Measurements from ENCODE around the gene DGKB.

Gene DGKB

GRCh38 chr7:14133752-14134151 is 768.8 kb downstream of the DGKB start:
- TF ChIP-seq CTCF (IDR thresholded peaks at IDR 0.05; ENCODE audit: low read depth, low read length, missing control alignments) = no peak
- no peak for DNase-seq (ENCODE audit: low read depth)
- in situ Hi-C loops (cut with HindIII; ENCODE audit: low sequenced_read_pairs) = no loop called here
- no peak overlapping the region for H3K4me3 ChIP-seq (ENCODE audit: low read depth, low read length)

- TF ChIP-seq CTCF (IDR thresholded peaks at IDR 0.05; ENCODE audit: low read depth, low read length, missing control alignments) = no peak
- in situ Hi-C loops (cut with HindIII; ENCODE audit: low sequenced_read_pairs) = no loop called here
- H3K4me3 ChIP-seq (ENCODE audit: low read depth, low read length) = no peak overlapping the region
- DNase-seq (ENCODE audit: low read depth) = no peak
These were observed 776.6 kb downstream of the DGKB start for GRCh38 chr7:14125998-14126397.

- in situ Hi-C loops (cut with HindIII; ENCODE audit: low sequenced_read_pairs) = no loop called here
- DNase-seq (ENCODE audit: low read depth) = no peak
- no peak for TF ChIP-seq CTCF (IDR thresholded peaks at IDR 0.05; ENCODE audit: low read depth, low read length, missing control alignments)
- H3K4me3 ChIP-seq (ENCODE audit: low read depth, low read length) = no peak overlapping the region
These were observed 777.8 kb downstream of the DGKB start for GRCh38 chr7:14124716-14125115.

- no peak for DNase-seq (ENCODE audit: low read depth)
- no peak for TF ChIP-seq CTCF (IDR thresholded peaks at IDR 0.05; ENCODE audit: low read depth, low read length, missing control alignments)
- no peak overlapping the region for H3K4me3 ChIP-seq (ENCODE audit: low read depth, low read length)
- in situ Hi-C loops (cut with HindIII; ENCODE audit: low sequenced_read_pairs) = no loop called here
These were observed 778.6 kb downstream of the DGKB start for GRCh38 chr7:14123923-14124322.

GRCh38 chr7:14115701-14116100 is 786.9 kb downstream of the DGKB start:
- in situ Hi-C loops (cut with HindIII; ENCODE audit: low sequenced_read_pairs) = no loop called here
- DNase-seq (ENCODE audit: low read depth) = no peak
- no peak for TF ChIP-seq CTCF (IDR thresholded peaks at IDR 0.05; ENCODE audit: low read depth, low read length, missing control alignments)
- no peak overlapping the region for H3K4me3 ChIP-seq (ENCODE audit: low read depth, low read length)

GRCh38 chr7:14104861-14105260 is 797.7 kb downstream of the DGKB start:
- in situ Hi-C loops (cut with HindIII; ENCODE audit: low sequenced_read_pairs) = no loop called here
- no peak overlapping the region for H3K4me3 ChIP-seq (ENCODE audit: low read depth, low read length)
- TF ChIP-seq CTCF (IDR thresholded peaks at IDR 0.05; ENCODE audit: low read depth, low read length, missing control alignments) = no peak
- DNase-seq (ENCODE audit: low read depth) = no peak

GRCh38 chr7:14096159-14096558 is 806.4 kb downstream of the DGKB start:
- TF ChIP-seq CTCF (IDR thresholded peaks at IDR 0.05; ENCODE audit: low read depth, low read length, missing control alignments) = no peak
- in situ Hi-C loops (cut with HindIII; ENCODE audit: low sequenced_read_pairs) = no loop called here
- no peak for DNase-seq (ENCODE audit: low read depth)
- H3K4me3 ChIP-seq (ENCODE audit: low read depth, low read length) = no peak overlapping the region
